Ishikawa (cell line): Measurements from ENCODE around the gene CDH13.

Source experiments
- CEBPB ChIP-seq: IDR thresholded peaks from 2 replicates; pipeline ENCODE4 v1.6.1; 2012
- CREB1 ChIP-seq: IDR thresholded peaks from 2 replicates; pipeline ENCODE4 v1.6.1; 2012; ENCODE audit warnings: low read depth
- EP300 ChIP-seq: IDR thresholded peaks from 2 replicates; pipeline ENCODE4 v1.6.1; 2012; ENCODE audit warnings: borderline replicate concordance
- NFIC ChIP-seq: IDR thresholded peaks from 2 replicates; pipeline ENCODE4 v1.6.1; 2012
- RAD21 ChIP-seq: IDR thresholded peaks from 2 replicates; pipeline ENCODE4 v1.6.1; 2012; ENCODE audit warnings: low read depth
- TAF1 ChIP-seq: IDR thresholded peaks from 2 replicates; pipeline ENCODE4 v1.6.1; 2012; ENCODE audit warnings: low read depth, mild to moderate bottlenecking
- TEAD4 ChIP-seq: IDR thresholded peaks from 2 replicates; pipeline ENCODE4 v1.6.1; 2012
- YY1 ChIP-seq: IDR thresholded peaks from 2 replicates; pipeline ENCODE4 v1.6.1; 2012; ENCODE audit warnings: low read depth
- ZBTB7A ChIP-seq: IDR thresholded peaks from 2 replicates; pipeline ENCODE4 v1.6.1; 2012; ENCODE audit warnings: low read depth
- TF ChIP-seq, protein P1 (sequence below): IDR thresholded peaks from 2 replicates; pipeline ENCODE4 v1.6.1; 2012
- TF ChIP-seq, protein P2 (sequence below): IDR thresholded peaks from 2 replicates; pipeline ENCODE4 v1.6.1; 2012

DNA sequence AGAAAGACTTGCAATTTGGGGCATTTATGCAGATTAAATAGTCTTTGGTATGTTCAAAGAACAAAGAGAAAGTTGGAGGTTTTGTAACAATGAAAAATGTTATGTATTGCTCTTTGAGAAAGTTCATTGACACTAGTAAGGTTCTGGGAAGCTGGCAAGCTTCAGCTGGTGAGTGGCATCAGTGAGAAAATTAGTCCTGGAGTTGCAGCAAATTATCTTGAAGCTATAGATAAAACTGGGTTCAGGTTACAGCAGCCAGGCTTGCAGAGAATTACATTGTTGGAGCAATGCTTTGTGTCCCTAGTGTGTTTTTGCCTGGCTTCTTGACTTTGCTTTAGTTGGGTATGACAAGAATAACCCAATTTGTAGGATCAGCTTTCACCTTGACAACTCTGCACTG is 221.2 kb downstream of the CDH13 start:
- TF ChIP-seq, protein P1, sequence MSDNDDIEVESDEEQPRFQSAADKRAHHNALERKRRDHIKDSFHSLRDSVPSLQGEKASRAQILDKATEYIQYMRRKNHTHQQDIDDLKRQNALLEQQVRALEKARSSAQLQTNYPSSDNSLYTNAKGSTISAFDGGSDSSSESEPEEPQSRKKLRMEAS, result no peak
- TF ChIP-seq ZBTB7A (no peak), RAD21 (no peak), YY1 (no peak), CEBPB (no peak), NFIC (no peak), EP300 (no peak), CREB1 (no peak), TAF1 (no peak), TEAD4 (no peak)
- TF ChIP-seq, protein P2, sequence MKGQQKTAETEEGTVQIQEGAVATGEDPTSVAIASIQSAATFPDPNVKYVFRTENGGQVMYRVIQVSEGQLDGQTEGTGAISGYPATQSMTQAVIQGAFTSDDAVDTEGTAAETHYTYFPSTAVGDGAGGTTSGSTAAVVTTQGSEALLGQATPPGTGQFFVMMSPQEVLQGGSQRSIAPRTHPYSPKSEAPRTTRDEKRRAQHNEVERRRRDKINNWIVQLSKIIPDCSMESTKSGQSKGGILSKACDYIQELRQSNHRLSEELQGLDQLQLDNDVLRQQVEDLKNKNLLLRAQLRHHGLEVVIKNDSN, result no peak
